Effector memory CD8-positive, alpha-beta T cell (primary cell): ENCODE data around the gene ZNF232.
"Not testable (repeated sequence)": the region's sequence is repeated elsewhere in the genome, so short reads cannot be mapped to it uniquely, and the experiment has no call there.

Experiments
- ATAC-seq: fragments of 150-1000 bp; cut with Tn5 transposase; replicated peaks from 2 replicates; pipeline ENCODE4 v1.10.0; 2021; ENCODE audit warnings: mild to moderate bottlenecking, moderate library complexity
- DNase-seq, 3 experiments: peaks; one replicate each; pipeline ENCODE4 v3.0.0; 2021
- H3K27ac Mint-ChIP-seq, 2 donors: one replicate each; pipeline ENCODE4 v1.8.0; 2022; ENCODE audit warnings: mild to moderate bottlenecking in 2 of 2, mixed read lengths in 2 of 2, moderate library complexity in 2 of 2
- H3K27me3 Mint-ChIP-seq, 2 donors: one replicate each; pipeline ENCODE4 v1.8.0; 2022; ENCODE audit warnings: mixed read lengths in 2 of 2
- H3K36me3 Mint-ChIP-seq: one replicate; pipeline ENCODE4 v1.8.0; 2022; ENCODE audit warnings: mild to moderate bottlenecking, moderate library complexity, mixed read lengths; ENCODE audit not compliant: insufficient read depth
- H3K4me1 Mint-ChIP-seq, 2 donors: one replicate each; pipeline ENCODE4 v1.8.0; 2022; ENCODE audit warnings: low read depth in 2 of 2, mixed read lengths in 2 of 2
- H3K4me3 Mint-ChIP-seq, 2 donors: one replicate each; pipeline ENCODE4 v1.8.0; 2022; ENCODE audit warnings: mild to moderate bottlenecking in 2 of 2, mixed read lengths in 2 of 2, moderate library complexity in 2 of 2
- H3K9me3 Mint-ChIP-seq, 2 donors: one replicate each; pipeline ENCODE4 v1.8.0; 2022; ENCODE audit warnings: mixed read lengths in 2 of 2

ZNF232 gene

DNA sequence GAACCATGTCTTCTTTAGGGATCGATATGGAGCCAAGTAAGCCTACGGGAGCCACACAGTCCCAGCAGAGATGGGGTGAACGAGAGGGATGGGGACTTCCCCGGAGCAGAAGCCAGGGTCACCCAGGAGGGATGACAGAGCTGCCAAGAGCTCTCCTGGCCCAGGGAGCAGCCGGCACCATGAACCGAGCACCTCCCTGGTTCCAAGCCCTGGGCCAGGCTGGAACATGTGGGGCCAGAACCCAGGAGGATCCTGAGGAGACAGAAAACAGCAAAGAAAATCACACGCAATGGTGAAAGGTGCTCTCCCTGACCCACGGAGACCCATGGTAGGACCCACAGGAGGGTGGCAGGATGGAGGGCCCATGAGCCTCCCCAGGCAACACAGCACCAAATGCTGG, 22.3 kb upstream of the ZNF232 start:
- H3K36me3 Mint-ChIP-seq, ATAC-seq, H3K9me3 Mint-ChIP-seq, H3K27ac Mint-ChIP-seq, H3K4me3 Mint-ChIP-seq, H3K4me1 Mint-ChIP-seq, DNase-seq: not testable (repeated sequence)
- H3K27me3 Mint-ChIP-seq: peaks cover 0 to 37% of the 10 kb centered on the region in 2 donors

- no peak for DNase-seq
- Mint-ChIP-seq H3K36me3 (no peaks in the 10 kb centered on the region), H3K27ac (no peak overlapping the region), H3K9me3 (no peaks in the 10 kb centered on the region), H3K27me3 (peaks cover 0 to 37% of the 10 kb centered on the region in 2 donors), H3K4me3 (no peak overlapping the region), H3K4me1 (no peaks in the 10 kb centered on the region)
- no peak for ATAC-seq
Observed at GRCh38 chr17:5133311-5133710, 21.6 kb upstream of the ZNF232 start.

DNA sequence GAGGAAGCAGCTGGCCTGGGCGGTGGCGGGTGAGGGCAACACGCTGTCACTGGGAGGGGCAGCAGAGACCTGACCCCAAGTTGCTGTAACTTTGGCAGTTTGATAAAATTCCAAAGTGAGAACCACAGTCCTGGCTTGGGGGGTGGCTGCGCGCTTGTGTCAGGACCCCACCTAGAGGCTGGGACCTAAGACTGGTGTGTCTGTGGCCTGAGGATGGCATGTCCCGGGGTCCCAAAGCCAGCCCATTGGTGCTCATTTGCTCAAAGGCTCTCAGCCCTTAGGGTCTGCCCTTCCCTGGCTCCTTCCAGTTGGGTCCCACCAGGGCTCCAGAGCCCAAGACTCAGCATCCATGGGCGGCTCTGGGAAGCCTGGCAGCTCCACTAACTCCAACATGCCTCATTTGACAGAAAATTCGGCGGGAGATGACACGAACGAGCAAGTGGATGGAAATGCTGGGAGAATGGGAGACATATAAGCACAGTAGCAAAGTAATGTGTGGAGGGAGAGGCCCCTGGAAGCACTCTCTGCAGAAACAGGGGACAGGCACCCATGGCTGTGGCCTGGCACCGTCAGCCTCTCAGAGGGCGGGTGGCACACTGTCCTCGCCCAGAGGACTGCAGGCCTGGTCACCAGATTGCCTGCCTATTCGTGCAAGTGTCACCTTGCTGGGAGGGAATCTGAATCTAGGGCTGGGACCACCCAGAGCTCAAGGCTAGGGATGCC, 21.0 kb upstream of the ZNF232 start:
- peaks cover 4 to 40% of the 10 kb centered on the region in 2 donors for H3K27me3 Mint-ChIP-seq
- ATAC-seq, DNase-seq: not testable (repeated sequence)

GRCh38 chr17:5131799-5132502, 20.3 kb upstream of the ZNF232 start:
- H3K9me3 Mint-ChIP-seq, H3K36me3 Mint-ChIP-seq, ATAC-seq, DNase-seq, H3K4me3 Mint-ChIP-seq, H3K27ac Mint-ChIP-seq, H3K4me1 Mint-ChIP-seq: not testable (repeated sequence)
- H3K27me3 Mint-ChIP-seq: peaks cover 11 to 47% of the 10 kb centered on the region in 2 donors

More for the DNA sequence above, 21.0 kb upstream of the ZNF232 start:
- not testable (repeated sequence) for H3K9me3 Mint-ChIP-seq, H3K27ac Mint-ChIP-seq, H3K4me1 Mint-ChIP-seq, H3K36me3 Mint-ChIP-seq, H3K4me3 Mint-ChIP-seq

- Mint-ChIP-seq H3K36me3 (no peaks in the 10 kb centered on the region), H3K9me3 (no peaks in the 10 kb centered on the region), H3K4me1 (no peaks in the 10 kb centered on the region), H3K27me3 (peaks cover 11 to 46% of the 10 kb centered on the region in 2 donors), H3K27ac (no peak overlapping the region), H3K4me3 (no peak overlapping the region)
- no peak for ATAC-seq
- DNase-seq: no peak
Observed at GRCh38 chr17:5131146-5131715, 19.6 kb upstream of the ZNF232 start.

- not testable (repeated sequence) for H3K4me1 Mint-ChIP-seq, H3K9me3 Mint-ChIP-seq, DNase-seq, H3K36me3 Mint-ChIP-seq, H3K27ac Mint-ChIP-seq, H3K4me3 Mint-ChIP-seq, ATAC-seq
- peaks cover 11 to 41% of the 10 kb centered on the region in 2 donors for H3K27me3 Mint-ChIP-seq
Observed at GRCh38 chr17:5130687-5131086, 19.0 kb upstream of the ZNF232 start.

DNA sequence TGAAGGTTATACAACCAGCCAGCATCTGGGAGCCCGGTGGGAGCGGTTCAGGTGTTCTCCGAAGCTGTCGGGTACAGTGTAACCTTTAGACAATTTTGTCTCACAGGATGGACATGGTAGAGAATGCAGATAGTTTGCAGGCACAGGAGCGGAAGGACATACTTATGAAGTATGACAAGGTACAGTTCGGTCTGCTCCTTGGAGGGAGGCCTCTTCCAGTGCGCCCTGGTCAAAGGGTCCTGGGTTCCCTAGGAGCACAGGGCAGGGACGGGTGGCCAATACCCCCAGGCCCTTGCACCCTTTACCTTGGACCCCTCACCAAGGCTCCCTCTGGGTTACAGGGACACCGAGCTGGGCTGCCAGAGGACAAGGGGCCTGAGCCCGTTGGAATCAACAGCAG, 18.6 kb upstream of the ZNF232 start:
- not testable (repeated sequence) for H3K27ac Mint-ChIP-seq, H3K4me1 Mint-ChIP-seq, H3K9me3 Mint-ChIP-seq, H3K4me3 Mint-ChIP-seq, ATAC-seq, H3K36me3 Mint-ChIP-seq, DNase-seq
- peaks cover 11 to 40% of the 10 kb centered on the region in 2 donors for H3K27me3 Mint-ChIP-seq

- H3K27ac Mint-ChIP-seq, H3K4me3 Mint-ChIP-seq, DNase-seq, ATAC-seq, H3K9me3 Mint-ChIP-seq, H3K4me1 Mint-ChIP-seq, H3K36me3 Mint-ChIP-seq: not testable (repeated sequence)
- H3K27me3 Mint-ChIP-seq: peaks cover 11 to 40% of the 10 kb centered on the region in 2 donors
Observed at GRCh38 chr17:5129770-5130169, 18.1 kb upstream of the ZNF232 start.

- no peaks in the 10 kb centered on the region for H3K36me3 Mint-ChIP-seq
Observed at GRCh38 chr17:5128905-5129535, 17.3 kb upstream of the ZNF232 start.

DNA sequence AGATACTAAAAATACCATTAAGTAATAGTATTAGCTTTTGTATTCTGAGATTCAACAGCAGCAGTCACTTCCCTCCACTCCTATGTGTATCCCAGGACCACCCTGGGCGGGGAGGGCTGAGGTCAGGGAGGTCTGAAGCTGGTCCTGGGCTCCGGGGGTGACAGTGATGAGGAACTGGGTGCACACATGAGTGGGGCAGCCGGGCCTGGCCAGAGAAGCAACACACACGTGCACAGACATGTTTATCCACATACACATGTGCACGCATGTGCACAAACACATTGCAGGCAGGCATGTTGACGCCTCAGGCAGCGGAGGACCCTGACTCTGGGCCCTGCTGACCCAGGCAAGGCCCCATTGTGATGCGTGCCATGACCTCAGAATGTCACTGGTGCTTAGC, 16.7 kb upstream of the ZNF232 start:
- H3K4me1 Mint-ChIP-seq, DNase-seq, H3K4me3 Mint-ChIP-seq, H3K36me3 Mint-ChIP-seq, H3K9me3 Mint-ChIP-seq, H3K27ac Mint-ChIP-seq, ATAC-seq: not testable (repeated sequence)
- peaks cover 11 to 48% of the 10 kb centered on the region in 2 donors for H3K27me3 Mint-ChIP-seq

More at GRCh38 chr17:5128905-5129535, 17.3 kb upstream of the ZNF232 start:
- ATAC-seq (no peak), DNase-seq (no peak)
- Mint-ChIP-seq H3K9me3 (no peaks in the 10 kb centered on the region), H3K4me3 (no peak overlapping the region), H3K4me1 (no peaks in the 10 kb centered on the region), H3K27ac (no peak overlapping the region), H3K27me3 (peaks cover 11 to 42% of the 10 kb centered on the region in 2 donors)

- H3K4me1 Mint-ChIP-seq: no peaks in the 10 kb centered on the region
- no peak overlapping the region for H3K27ac Mint-ChIP-seq
- ATAC-seq: no peak
- H3K9me3 Mint-ChIP-seq: no peaks in the 10 kb centered on the region
- no peak overlapping the region for H3K4me3 Mint-ChIP-seq
- DNase-seq: no peak
- peaks cover 11 to 48% of the 10 kb centered on the region in 2 donors for H3K27me3 Mint-ChIP-seq
- no peaks in the 10 kb centered on the region for H3K36me3 Mint-ChIP-seq
Observed at GRCh38 chr17:5127910-5128309, 16.2 kb upstream of the ZNF232 start.

DNA sequence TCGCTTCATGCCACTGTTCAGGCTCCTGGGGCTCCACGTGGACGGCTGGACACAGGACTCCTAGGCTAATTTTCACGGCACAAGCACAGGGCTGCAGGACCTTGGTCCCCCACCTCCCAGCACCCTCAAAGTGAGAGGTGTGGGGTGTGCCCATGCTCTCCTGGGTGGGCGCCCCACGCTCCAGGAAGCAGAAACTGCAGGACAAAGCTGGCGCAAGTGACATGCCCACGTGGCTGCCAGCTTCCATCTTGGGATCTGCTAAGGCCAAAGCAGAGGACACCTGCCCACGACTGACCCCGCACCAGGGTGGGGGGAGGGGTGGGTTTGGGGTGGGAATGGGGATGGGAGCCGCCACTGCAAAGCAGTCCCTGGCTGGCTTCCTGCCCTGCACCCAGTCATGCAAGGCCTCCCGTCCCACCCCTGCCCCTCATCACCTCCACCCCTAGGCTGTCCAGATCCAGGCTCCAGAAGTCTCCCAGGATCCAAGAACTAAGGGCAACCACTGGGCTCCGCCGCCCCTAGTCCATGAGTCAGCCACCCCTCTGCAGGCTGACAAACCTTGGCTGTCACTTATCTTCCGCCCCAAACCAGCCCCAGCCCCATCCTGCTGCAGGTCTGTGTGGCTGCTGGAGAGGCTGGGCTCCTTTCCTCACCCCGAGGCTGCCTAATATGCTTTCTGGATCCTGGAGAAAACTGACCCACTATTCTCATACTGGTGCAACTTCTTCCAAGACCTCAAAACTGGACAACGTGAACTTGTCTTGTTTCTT, 15.2 kb upstream of the ZNF232 start:
- H3K36me3 Mint-ChIP-seq: no peaks in the 10 kb centered on the region
- H3K9me3 Mint-ChIP-seq: no peaks in the 10 kb centered on the region
- H3K4me1 Mint-ChIP-seq: no peaks in the 10 kb centered on the region
- peaks cover 14 to 57% of the 10 kb centered on the region in 2 donors for H3K27me3 Mint-ChIP-seq
- ATAC-seq: no peak
- no peak overlapping the region for H3K4me3 Mint-ChIP-seq
- DNase-seq: no peak
- no peak overlapping the region for H3K27ac Mint-ChIP-seq

- not testable (repeated sequence) for H3K4me3 Mint-ChIP-seq, H3K4me1 Mint-ChIP-seq, H3K9me3 Mint-ChIP-seq, H3K27ac Mint-ChIP-seq, ATAC-seq, H3K36me3 Mint-ChIP-seq, DNase-seq
- peaks cover 25 to 60% of the 10 kb centered on the region in 2 donors for H3K27me3 Mint-ChIP-seq
Observed at GRCh38 chr17:5124896-5125295, 13.2 kb upstream of the ZNF232 start.
